K562 (cell line): ENCODE measurements around the gene LY6G5B. TPM values are rescaled to one million over a fixed set of nuclear protein-coding genes. Genes with fewer than 3 reads are reported as not detected.

Experiments used
- BRCA1 ChIP-seq, 2 experiments: fragments of 450-650 bp in 1 of 2; sonication (generic) in 1 of 2; formaldehyde crosslinking in 1 of 2; IDR thresholded peaks; 2 replicates each; pipeline versions ENCODE4 v1.5.0 to v1.6.1; 2017 to 2020; ENCODE audit warnings: mild to moderate bottlenecking in 1 of 2, missing genetic modification reagents in 1 of 2
- GTF2A2 ChIP-seq: IDR thresholded peaks from 2 replicates; pipeline ENCODE4 v1.6.1; 2016; ENCODE audit warnings: mild to moderate bottlenecking, missing genetic modification characterization, missing compliant biosample characterization
- GTF2B ChIP-seq: IDR thresholded peaks from 2 replicates; pipeline ENCODE4 v1.6.1; 2011; ENCODE audit not compliant: insufficient read length; ENCODE audit errors: extremely low read depth
- HDAC6 ChIP-seq: IDR thresholded peaks from 2 replicates; pipeline ENCODE4 v1.6.1; 2012; ENCODE audit warnings: low read depth, mild to moderate bottlenecking, control low read depth, inconsistent platforms, low read length, moderate library complexity
- HIVEP1 ChIP-seq: fragments of 250-450 bp; sonication (Bioruptor Pico); IDR thresholded peaks from 2 replicates; pipeline ENCODE4 v1.4.0; 2020; ENCODE audit warnings: mild to moderate bottlenecking
- KAT8 ChIP-seq: fragments of 450-650 bp; IDR thresholded peaks from 2 replicates; pipeline ENCODE4 v1.6.1; 2016; ENCODE audit warnings: low read depth, mild to moderate bottlenecking
- KDM4B ChIP-seq, 2 experiments: fragments of 450-650 bp in 1 of 2; sonication (generic) in 1 of 2; IDR thresholded peaks; 2 replicates each; pipeline ENCODE4 v1.6.1; 2016 to 2017; ENCODE audit warnings: borderline replicate concordance in 2 of 2, antibody characterized with exemption in 1 of 2, low read depth in 1 of 2, mild to moderate bottlenecking in 1 of 2
- LEF1 ChIP-seq: fragments of 450-650 bp; IDR thresholded peaks from 2 replicates; pipeline ENCODE4 v1.6.1; 2016; ENCODE audit warnings: mild to moderate bottlenecking
- MAFF ChIP-seq: IDR thresholded peaks from 2 replicates; pipeline ENCODE4 v1.6.1; 2012; ENCODE audit warnings: low read length, improper control_type of control experiment
- MTA3 ChIP-seq: fragments of 450-650 bp; formaldehyde crosslinking; IDR thresholded peaks from 2 replicates; pipeline ENCODE4 v1.6.1; 2017; ENCODE audit warnings: mild to moderate bottlenecking, borderline replicate concordance
- PATZ1 ChIP-seq: fragments of 250-450 bp; sonication (Bioruptor Pico); IDR thresholded peaks from 2 replicates; pipeline ENCODE4 v1.5.0; 2020; ENCODE audit warnings: mild to moderate bottlenecking, borderline replicate concordance
- PYGO2 ChIP-seq: fragments of 450-650 bp; IDR thresholded peaks from 2 replicates; pipeline ENCODE4 v1.6.1; 2016; ENCODE audit warnings: mild to moderate bottlenecking, missing genetic modification characterization, moderate library complexity, missing compliant biosample characterization
- RBM14 ChIP-seq: fragments of 200-400 bp; formaldehyde crosslinking; IDR thresholded peaks from 2 replicates; pipeline ENCODE4 v1.6.1; 2018; ENCODE audit warnings: low read depth, mild to moderate bottlenecking, low read length, moderate library complexity, borderline replicate concordance; ENCODE audit not compliant: insufficient read depth
- RFX7 ChIP-seq: fragments of 250-450 bp; sonication (Bioruptor Pico); IDR thresholded peaks from 2 replicates; pipeline ENCODE4 v1.5.1; 2021; ENCODE audit warnings: mild to moderate bottlenecking
- SMAD2 ChIP-seq: fragments of 150-350 bp; IDR thresholded peaks from 2 replicates; pipeline ENCODE4 v1.6.1; 2014; ENCODE audit warnings: low read depth, mild to moderate bottlenecking, low read length
- SPI1 ChIP-seq: IDR thresholded peaks from 2 replicates; pipeline ENCODE4 v1.6.1; 2011; ENCODE audit warnings: low read depth, low read length, control low read depth, borderline replicate concordance
- ZNF239 ChIP-seq: fragments of 250-450 bp; sonication (Bioruptor Pico); IDR thresholded peaks from 2 replicates; pipeline ENCODE4 v1.4.0; 2020; ENCODE audit warnings: mild to moderate bottlenecking
- ZNF699 ChIP-seq: fragments of 250-450 bp; sonication (Bioruptor Pico); IDR thresholded peaks from 2 replicates; pipeline ENCODE4 v1.8.0; 2021; ENCODE audit warnings: mild to moderate bottlenecking, moderate library complexity; ENCODE audit not compliant: insufficient replicate concordance
- ZNF778 ChIP-seq: fragments of 450-650 bp; formaldehyde crosslinking; IDR thresholded peaks from 2 replicates; pipeline ENCODE4 v1.4.0; 2020; ENCODE audit warnings: mild to moderate bottlenecking, moderate library complexity
- ZSCAN29 ChIP-seq: fragments of 450-650 bp; IDR thresholded peaks from 2 replicates; pipeline ENCODE4 v1.6.1; 2017
- polyA plus RNA-seq, 8 experiments: library from polyadenylated mRNA; depleted of rRNA in 4 of 8; stranded (reverse) in 5 of 8; unstranded in 3 of 8; fragments of >200 nt; fragmentation: Nextera tagmentation in 2 of 8; fragmentation: Illumina TruSeq in 1 of 8; extraction: Ambion mirVana in 2 of 8; extraction: Trizol in 1 of 8; gene quantifications; 2 replicates each; pipeline versions ENCODE4 v1.2.1 to v1.2.3, GENCODE V29; 2011 to 2014; ENCODE audit warnings: inconsistent platforms in 1 of 8, missing spikeins in 1 of 8
- total RNA-seq, 7 experiments: library from RNA; depleted of rRNA in 6 of 7; stranded (reverse); fragments of >200 nt in 6 of 7; fragmentation: Illumina TruSeq in 2 of 7; extraction: Trizol in 2 of 7; gene quantifications; 2 replicates each; pipeline versions ENCODE4 v1.2.1 to v1.2.3, GENCODE V29; 2011 to 2021; ENCODE audit warnings: low replicate concordance in 1 of 7
- TF ChIP-seq, protein P1 (sequence below): sonication (generic); formaldehyde crosslinking; IDR thresholded peaks from 2 replicates; pipeline ENCODE4 v1.8.0; 2022; ENCODE audit warnings: mild to moderate bottlenecking, low read depth, missing genetic modification reagents
- TF ChIP-seq, protein P2 (sequence below): fragments of 250-450 bp; sonication (Bioruptor Pico); IDR thresholded peaks from 2 replicates; pipeline ENCODE4 v1.4.0; 2020
- TF ChIP-seq, protein P3 (sequence below): fragments of 250-450 bp; sonication (Bioruptor Pico); IDR thresholded peaks from 2 replicates; pipeline ENCODE4 v1.4.0; 2020; ENCODE audit warnings: borderline replicate concordance

The LY6G5B gene
- total and polyA plus RNA-seq, 9 of the 15 experiments (the other 6 are each of a cell fraction or from before 2014, with no cell fraction given): 6.0 to 27.0 (median 7.5) TPM

DNA sequence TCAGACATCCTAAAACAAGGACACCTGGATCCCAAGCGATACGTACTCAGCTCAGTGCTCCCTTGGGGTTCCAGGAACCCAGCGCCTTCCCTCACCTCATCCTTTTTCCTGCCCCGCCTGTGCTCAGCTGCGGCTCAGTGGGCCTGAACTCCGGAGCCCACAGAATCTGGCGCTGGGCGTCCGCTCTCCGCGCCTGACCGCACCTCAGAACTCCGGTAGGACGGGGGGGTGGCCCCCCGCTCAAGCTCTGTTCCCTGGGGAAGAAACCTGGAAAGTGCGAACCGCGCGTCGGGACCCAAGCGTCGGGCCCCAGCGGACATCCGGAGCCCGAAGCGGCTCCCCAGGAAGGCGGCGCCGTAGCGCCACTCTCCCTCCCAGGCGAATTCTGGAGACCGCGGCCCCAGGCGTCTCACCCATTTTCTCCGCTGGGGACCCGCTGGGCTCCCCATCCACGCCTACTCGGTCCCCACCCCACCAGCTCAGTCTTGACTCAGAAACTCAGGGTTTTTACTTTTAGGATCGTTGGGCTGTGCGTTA is 11.4 kb downstream of the LY6G5B start (continued):
- TF ChIP-seq PATZ1 (CRISPR knock-in tag) (no peak), ZSCAN29 (no peak), GTF2A2 (no peak), PYGO2 (tag) (no peak), SPI1 (no peak), HIVEP1 (CRISPR knock-in tag) (no peak), ZNF699 (CRISPR knock-in tag) (no peak), SMAD2 (no peak), HDAC6 (no peak), BRCA1 (IDR thresholded peaks at IDR 0.05) (no peak), BRCA1 (CRISPR knock-in tag; IDR thresholded peaks at IDR 0.05) (0 out of 2 replicates have a peak, but pooled peaks have one; percentile 43), ZNF239 (CRISPR knock-in tag) (no peak), LEF1 (no peak), MTA3 (no peak), ZNF778 (CRISPR knock-in tag) (no peak), MAFF (no peak), RBM14 (peak; percentile 85; the same call in 1 of the 2 replicates), RFX7 (CRISPR knock-in tag) (no peak), KDM4B (IDR thresholded peaks at IDR 0.05; ENCODE audit: borderline replicate concordance in 2 of 2, low read depth in 1 of 2) (no peak), KAT8 (no peak), GTF2B (no peak)
- TF ChIP-seq, protein P1, sequence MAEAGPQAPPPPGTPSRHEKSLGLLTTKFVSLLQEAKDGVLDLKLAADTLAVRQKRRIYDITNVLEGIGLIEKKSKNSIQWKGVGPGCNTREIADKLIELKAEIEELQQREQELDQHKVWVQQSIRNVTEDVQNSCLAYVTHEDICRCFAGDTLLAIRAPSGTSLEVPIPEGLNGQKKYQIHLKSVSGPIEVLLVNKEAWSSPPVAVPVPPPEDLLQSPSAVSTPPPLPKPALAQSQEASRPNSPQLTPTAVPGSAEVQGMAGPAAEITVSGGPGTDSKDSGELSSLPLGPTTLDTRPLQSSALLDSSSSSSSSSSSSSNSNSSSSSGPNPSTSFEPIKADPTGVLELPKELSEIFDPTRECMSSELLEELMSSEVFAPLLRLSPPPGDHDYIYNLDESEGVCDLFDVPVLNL (CRISPR knock-in tag): no peak
- TF ChIP-seq, protein P2, sequence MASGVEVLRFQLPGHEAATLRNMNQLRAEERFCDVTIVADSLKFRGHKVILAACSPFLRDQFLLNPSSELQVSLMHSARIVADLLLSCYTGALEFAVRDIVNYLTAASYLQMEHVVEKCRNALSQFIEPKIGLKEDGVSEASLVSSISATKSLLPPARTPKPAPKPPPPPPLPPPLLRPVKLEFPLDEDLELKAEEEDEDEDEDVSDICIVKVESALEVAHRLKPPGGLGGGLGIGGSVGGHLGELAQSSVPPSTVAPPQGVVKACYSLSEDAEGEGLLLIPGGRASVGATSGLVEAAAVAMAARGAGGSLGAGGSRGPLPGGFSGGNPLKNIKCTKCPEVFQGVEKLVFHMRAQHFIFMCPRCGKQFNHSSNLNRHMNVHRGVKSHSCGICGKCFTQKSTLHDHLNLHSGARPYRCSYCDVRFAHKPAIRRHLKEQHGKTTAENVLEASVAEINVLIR (CRISPR knock-in tag): no peak
- TF ChIP-seq, protein P3, sequence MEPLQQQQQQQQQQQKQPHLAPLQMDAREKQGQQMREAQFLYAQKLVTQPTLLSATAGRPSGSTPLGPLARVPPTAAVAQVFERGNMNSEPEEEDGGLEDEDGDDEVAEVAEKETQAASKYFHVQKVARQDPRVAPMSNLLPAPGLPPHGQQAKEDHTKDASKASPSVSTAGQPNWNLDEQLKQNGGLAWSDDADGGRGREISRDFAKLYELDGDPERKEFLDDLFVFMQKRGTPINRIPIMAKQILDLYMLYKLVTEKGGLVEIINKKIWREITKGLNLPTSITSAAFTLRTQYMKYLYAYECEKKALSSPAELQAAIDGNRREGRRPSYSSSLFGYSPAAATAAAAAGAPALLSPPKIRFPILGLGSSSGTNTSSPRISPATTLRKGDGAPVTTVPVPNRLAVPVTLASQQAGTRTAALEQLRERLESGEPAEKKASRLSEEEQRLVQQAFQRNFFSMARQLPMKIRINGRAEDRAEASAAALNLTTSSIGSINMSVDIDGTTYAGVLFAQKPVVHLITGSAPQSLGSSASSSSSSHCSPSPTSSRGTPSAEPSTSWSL (CRISPR knock-in tag): no peak
